Sigmoid colon (tissue), 4 donors: ENCODE results near the gene CADM2.

Source experiments
- POLR2AphosphoS5 ChIP-seq, 4 donors: sonication (generic); formaldehyde crosslinking; IDR thresholded peaks; one replicate each; pipeline ENCODE4 v1.6.1; 2017; ENCODE audit warnings: antibody characterized with exemption in 4 of 4
- TF ChIP-seq, protein P1 (sequence below), 4 experiments: fragments of 450-650 bp in 3 of 4; fragments of 200-600 bp in 1 of 4; IDR thresholded peaks; one replicate each; pipeline ENCODE4 v1.5.1; 2016 to 2019; ENCODE audit warnings: antibody characterized with exemption in 4 of 4, mild to moderate bottlenecking in 3 of 4, moderate library complexity in 2 of 4

DNA sequence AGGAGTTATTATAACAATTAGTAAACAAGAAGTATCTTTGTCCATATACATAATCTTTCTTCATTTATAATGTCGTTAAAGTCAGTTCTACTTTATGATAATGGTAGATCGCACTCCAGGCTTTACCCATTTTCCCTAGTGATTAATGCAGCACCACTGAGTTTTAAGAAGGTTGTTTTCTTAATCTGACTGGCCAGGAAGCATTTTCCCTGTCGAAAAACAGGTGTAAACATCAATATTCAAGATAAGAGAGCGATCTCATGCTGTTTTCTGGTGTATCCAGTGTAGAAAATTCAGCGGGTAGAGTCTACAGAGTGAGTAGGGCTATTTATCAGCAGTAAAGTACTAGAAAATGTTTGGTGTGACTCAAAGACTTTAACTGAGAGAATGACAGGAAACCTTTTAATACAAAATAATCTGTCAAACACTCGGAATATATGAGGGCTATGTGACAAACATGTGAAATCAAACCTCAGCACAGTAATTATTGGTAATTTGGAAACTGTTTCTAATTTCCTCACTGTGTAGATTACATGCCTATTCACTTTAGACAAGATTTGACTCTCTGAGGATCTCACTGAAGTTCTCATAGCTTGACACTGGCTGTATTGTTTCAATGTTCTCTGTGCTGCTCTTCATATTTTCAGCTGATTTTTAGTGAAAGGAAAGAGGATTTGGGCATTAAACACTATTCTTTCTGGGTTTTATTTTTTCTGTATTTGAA lies 1019.0 kb downstream of the CADM2 start:
- TF ChIP-seq, protein P1, sequence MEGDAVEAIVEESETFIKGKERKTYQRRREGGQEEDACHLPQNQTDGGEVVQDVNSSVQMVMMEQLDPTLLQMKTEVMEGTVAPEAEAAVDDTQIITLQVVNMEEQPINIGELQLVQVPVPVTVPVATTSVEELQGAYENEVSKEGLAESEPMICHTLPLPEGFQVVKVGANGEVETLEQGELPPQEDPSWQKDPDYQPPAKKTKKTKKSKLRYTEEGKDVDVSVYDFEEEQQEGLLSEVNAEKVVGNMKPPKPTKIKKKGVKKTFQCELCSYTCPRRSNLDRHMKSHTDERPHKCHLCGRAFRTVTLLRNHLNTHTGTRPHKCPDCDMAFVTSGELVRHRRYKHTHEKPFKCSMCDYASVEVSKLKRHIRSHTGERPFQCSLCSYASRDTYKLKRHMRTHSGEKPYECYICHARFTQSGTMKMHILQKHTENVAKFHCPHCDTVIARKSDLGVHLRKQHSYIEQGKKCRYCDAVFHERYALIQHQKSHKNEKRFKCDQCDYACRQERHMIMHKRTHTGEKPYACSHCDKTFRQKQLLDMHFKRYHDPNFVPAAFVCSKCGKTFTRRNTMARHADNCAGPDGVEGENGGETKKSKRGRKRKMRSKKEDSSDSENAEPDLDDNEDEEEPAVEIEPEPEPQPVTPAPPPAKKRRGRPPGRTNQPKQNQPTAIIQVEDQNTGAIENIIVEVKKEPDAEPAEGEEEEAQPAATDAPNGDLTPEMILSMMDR (IDR thresholded peaks at IDR 0.05), result no peak
- TF ChIP-seq POLR2AphosphoS5 (IDR thresholded peaks at IDR 0.05), result no peak
